K562 (cell line): ENCODE measurements around the gene CPT1B. TPM values are rescaled to one million over a fixed set of nuclear protein-coding genes. Genes with fewer than 3 reads are reported as not detected.

Experiments
- CREB1 ChIP-seq, 2 experiments: sonication (generic) in 1 of 2; formaldehyde crosslinking in 1 of 2; IDR thresholded peaks; 2 replicates each; pipeline versions ENCODE4 v1.6.1 to v1.8.0; 2012 to 2022; ENCODE audit warnings: inconsistent platforms in 1 of 2, mild to moderate bottlenecking in 1 of 2, missing genetic modification reagents in 1 of 2, moderate library complexity in 1 of 2
- CXXC5 ChIP-seq: fragments of 250-450 bp; sonication (Bioruptor Pico); IDR thresholded peaks from 2 replicates; pipeline ENCODE4 v1.8.0; 2022; ENCODE audit warnings: inconsistent platforms, mild to moderate bottlenecking, moderate library complexity
- DMBX1 ChIP-seq: fragments of 250-450 bp; sonication (Bioruptor Pico); IDR thresholded peaks from 2 replicates; pipeline ENCODE4 v1.8.0; 2022; ENCODE audit warnings: inconsistent platforms, mild to moderate bottlenecking, moderate library complexity, borderline replicate concordance
- EP300 ChIP-seq: IDR thresholded peaks from 2 replicates; pipeline ENCODE4 v1.6.1; 2012; ENCODE audit warnings: low read length, improper control_type of control experiment
- RHOXF2B ChIP-seq: fragments of 250-450 bp; sonication (Bioruptor Pico); conservative IDR thresholded peaks from 2 replicates; pipeline ENCODE4 v1.5.1; 2021
- ZNF347 ChIP-seq: fragments of 450-650 bp; formaldehyde crosslinking; IDR thresholded peaks from 2 replicates; pipeline ENCODE4 v1.4.0; 2020; ENCODE audit warnings: low read depth, mild to moderate bottlenecking, moderate library complexity
- ZNF41 ChIP-seq: fragments of 250-450 bp; sonication (Bioruptor Pico); conservative IDR thresholded peaks from 2 replicates; pipeline ENCODE4 v1.4.0; 2020; ENCODE audit warnings: mild to moderate bottlenecking
- polyA plus RNA-seq, 8 experiments: library from polyadenylated mRNA; depleted of rRNA in 4 of 8; stranded (reverse) in 5 of 8; unstranded in 3 of 8; fragments of >200 nt; fragmentation: Nextera tagmentation in 2 of 8; fragmentation: Illumina TruSeq in 1 of 8; extraction: Ambion mirVana in 2 of 8; extraction: Trizol in 1 of 8; gene quantifications; 2 replicates each; pipeline versions ENCODE4 v1.2.1 to v1.2.3, GENCODE V29; 2011 to 2014; ENCODE audit warnings: inconsistent platforms in 1 of 8, missing spikeins in 1 of 8
- total RNA-seq, 7 experiments: library from RNA; depleted of rRNA in 6 of 7; stranded (reverse); fragments of >200 nt in 6 of 7; fragmentation: Illumina TruSeq in 2 of 7; extraction: Trizol in 2 of 7; gene quantifications; 2 replicates each; pipeline versions ENCODE4 v1.2.1 to v1.2.3, GENCODE V29; 2011 to 2021; ENCODE audit warnings: low replicate concordance in 1 of 7
- TF ChIP-seq, protein P1 (sequence below), 2 experiments: fragments of 450-650 bp in 1 of 2; sonication (generic) in 1 of 2; formaldehyde crosslinking in 1 of 2; IDR thresholded peaks; 2 replicates each; pipeline versions ENCODE4 v1.7.1 to v1.9.0; 2016 to 2022; ENCODE audit warnings: inconsistent platforms in 1 of 2, mild to moderate bottlenecking in 1 of 2, missing genetic modification reagents in 1 of 2
- TF ChIP-seq, protein P2 (sequence below): sonication (generic); formaldehyde crosslinking; IDR thresholded peaks from 2 replicates; pipeline ENCODE4 v1.8.0; 2022; ENCODE audit warnings: mild to moderate bottlenecking, missing genetic modification reagents
- TF ChIP-seq, protein P3 (sequence below): fragments of 450-650 bp; IDR thresholded peaks from 2 replicates; pipeline ENCODE4 v1.6.1; 2016; ENCODE audit warnings: borderline replicate concordance

CPT1B gene
- total and polyA plus RNA-seq, 9 of the 15 experiments (the other 6 are each of a cell fraction or from before 2014, with no cell fraction given): 0.35 to 6.1 (median 2.6) TPM

DNA sequence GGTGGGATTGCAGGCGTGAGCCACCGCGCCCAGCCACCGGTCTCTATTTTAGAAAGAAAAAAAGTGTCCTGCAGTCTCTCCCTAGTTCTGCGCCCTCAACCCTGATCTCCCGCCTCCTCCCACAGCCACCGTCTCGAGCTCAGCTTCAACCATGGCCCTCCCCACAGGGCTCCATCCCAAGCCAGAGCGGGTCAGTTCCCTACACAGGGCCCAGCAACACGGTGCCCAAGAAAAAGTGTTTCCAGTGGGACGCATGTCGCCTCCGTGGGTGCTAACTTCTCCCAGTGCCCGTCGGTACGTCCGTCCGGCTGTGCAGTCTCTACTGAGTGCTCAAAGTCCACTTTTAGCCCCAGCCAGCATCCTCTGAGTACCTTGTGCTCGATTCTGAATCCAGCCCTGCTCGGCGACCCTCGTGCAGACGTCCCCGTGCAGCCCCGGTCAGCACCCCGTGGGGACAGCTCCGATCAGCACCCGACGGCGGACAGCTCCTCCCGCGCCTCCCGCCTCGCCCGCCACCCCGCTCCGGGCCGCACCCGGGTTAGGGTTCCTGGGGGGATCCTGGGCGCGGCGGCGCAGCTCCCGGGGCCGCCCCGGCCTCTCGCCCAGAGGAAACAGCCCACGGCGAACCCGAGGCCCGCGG, 21.7 kb upstream of the CPT1B start (continued):
- TF ChIP-seq, protein P1, sequence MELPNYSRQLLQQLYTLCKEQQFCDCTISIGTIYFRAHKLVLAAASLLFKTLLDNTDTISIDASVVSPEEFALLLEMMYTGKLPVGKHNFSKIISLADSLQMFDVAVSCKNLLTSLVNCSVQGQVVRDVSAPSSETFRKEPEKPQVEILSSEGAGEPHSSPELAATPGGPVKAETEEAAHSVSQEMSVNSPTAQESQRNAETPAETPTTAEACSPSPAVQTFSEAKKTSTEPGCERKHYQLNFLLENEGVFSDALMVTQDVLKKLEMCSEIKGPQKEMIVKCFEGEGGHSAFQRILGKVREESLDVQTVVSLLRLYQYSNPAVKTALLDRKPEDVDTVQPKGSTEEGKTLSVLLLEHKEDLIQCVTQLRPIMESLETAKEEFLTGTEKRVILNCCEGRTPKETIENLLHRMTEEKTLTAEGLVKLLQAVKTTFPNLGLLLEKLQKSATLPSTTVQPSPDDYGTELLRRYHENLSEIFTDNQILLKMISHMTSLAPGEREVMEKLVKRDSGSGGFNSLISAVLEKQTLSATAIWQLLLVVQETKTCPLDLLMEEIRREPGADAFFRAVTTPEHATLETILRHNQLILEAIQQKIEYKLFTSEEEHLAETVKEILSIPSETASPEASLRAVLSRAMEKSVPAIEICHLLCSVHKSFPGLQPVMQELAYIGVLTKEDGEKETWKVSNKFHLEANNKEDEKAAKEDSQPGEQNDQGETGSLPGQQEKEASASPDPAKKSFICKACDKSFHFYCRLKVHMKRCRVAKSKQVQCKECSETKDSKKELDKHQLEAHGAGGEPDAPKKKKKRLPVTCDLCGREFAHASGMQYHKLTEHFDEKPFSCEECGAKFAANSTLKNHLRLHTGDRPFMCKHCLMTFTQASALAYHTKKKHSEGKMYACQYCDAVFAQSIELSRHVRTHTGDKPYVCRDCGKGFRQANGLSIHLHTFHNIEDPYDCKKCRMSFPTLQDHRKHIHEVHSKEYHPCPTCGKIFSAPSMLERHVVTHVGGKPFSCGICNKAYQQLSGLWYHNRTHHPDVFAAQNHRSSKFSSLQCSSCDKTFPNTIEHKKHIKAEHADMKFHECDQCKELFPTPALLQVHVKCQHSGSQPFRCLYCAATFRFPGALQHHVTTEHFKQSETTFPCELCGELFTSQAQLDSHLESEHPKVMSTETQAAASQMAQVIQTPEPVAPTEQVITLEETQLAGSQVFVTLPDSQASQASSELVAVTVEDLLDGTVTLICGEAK (IDR thresholded peaks at IDR 0.05): peak; percentile 86
- TF ChIP-seq, protein P1 (CRISPR knock-in tag; IDR thresholded peaks at IDR 0.05): peak; percentile 75
- no peak for TF ChIP-seq EP300
- no peak for TF ChIP-seq ZNF41 (CRISPR knock-in tag)
- TF ChIP-seq, protein P2, sequence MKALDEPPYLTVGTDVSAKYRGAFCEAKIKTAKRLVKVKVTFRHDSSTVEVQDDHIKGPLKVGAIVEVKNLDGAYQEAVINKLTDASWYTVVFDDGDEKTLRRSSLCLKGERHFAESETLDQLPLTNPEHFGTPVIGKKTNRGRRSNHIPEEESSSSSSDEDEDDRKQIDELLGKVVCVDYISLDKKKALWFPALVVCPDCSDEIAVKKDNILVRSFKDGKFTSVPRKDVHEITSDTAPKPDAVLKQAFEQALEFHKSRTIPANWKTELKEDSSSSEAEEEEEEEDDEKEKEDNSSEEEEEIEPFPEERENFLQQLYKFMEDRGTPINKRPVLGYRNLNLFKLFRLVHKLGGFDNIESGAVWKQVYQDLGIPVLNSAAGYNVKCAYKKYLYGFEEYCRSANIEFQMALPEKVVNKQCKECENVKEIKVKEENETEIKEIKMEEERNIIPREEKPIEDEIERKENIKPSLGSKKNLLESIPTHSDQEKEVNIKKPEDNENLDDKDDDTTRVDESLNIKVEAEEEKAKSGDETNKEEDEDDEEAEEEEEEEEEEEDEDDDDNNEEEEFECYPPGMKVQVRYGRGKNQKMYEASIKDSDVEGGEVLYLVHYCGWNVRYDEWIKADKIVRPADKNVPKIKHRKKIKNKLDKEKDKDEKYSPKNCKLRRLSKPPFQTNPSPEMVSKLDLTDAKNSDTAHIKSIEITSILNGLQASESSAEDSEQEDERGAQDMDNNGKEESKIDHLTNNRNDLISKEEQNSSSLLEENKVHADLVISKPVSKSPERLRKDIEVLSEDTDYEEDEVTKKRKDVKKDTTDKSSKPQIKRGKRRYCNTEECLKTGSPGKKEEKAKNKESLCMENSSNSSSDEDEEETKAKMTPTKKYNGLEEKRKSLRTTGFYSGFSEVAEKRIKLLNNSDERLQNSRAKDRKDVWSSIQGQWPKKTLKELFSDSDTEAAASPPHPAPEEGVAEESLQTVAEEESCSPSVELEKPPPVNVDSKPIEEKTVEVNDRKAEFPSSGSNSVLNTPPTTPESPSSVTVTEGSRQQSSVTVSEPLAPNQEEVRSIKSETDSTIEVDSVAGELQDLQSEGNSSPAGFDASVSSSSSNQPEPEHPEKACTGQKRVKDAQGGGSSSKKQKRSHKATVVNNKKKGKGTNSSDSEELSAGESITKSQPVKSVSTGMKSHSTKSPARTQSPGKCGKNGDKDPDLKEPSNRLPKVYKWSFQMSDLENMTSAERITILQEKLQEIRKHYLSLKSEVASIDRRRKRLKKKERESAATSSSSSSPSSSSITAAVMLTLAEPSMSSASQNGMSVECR (CRISPR knock-in tag): peak; percentile 100
- TF ChIP-seq CREB1 (IDR thresholded peaks at IDR 0.05): no peak
- peak; percentile 75 for TF ChIP-seq CREB1 (CRISPR knock-in tag; IDR thresholded peaks at IDR 0.05)
- TF ChIP-seq, protein P3, sequence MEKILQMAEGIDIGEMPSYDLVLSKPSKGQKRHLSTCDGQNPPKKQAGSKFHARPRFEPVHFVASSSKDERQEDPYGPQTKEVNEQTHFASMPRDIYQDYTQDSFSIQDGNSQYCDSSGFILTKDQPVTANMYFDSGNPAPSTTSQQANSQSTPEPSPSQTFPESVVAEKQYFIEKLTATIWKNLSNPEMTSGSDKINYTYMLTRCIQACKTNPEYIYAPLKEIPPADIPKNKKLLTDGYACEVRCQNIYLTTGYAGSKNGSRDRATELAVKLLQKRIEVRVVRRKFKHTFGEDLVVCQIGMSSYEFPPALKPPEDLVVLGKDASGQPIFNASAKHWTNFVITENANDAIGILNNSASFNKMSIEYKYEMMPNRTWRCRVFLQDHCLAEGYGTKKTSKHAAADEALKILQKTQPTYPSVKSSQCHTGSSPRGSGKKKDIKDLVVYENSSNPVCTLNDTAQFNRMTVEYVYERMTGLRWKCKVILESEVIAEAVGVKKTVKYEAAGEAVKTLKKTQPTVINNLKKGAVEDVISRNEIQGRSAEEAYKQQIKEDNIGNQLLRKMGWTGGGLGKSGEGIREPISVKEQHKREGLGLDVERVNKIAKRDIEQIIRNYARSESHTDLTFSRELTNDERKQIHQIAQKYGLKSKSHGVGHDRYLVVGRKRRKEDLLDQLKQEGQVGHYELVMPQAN: peak; percentile 75; the same call in 1 of the 2 replicates
- TF ChIP-seq DMBX1 (CRISPR knock-in tag): peak; percentile 72; the same call in 1 of the 2 replicates
- TF ChIP-seq ZNF347: no peak
- TF ChIP-seq CXXC5: peak; percentile 71
- no peak for TF ChIP-seq RHOXF2B (CRISPR knock-in tag)
